ENCODE measurements around the gene OTUD3.

DNA sequence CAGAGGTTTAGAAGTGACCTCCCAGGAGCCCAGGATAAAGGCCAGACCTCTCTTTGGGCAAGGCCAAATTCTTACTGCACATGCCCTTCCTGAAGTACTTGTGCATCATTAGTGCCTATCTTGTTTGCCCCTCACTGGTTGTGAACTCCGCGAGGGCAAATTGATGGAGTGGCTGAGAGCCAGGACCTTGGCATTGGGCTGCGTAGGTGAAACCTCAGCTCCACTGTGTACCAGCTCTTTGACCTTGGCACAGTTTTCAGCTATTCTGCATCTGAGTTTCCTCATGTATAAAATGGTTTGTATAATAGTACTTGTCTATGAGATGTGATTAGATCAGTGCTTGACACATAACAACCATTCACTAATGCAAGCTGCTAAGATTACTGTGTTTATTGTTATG lies 11.5 kb downstream of the OTUD3 start:
- no peak for TF ChIP-seq NRF1 (IDR thresholded peaks at IDR 0.05; ENCODE audit: low read depth, low read length)
- TF ChIP-seq, protein P1, sequence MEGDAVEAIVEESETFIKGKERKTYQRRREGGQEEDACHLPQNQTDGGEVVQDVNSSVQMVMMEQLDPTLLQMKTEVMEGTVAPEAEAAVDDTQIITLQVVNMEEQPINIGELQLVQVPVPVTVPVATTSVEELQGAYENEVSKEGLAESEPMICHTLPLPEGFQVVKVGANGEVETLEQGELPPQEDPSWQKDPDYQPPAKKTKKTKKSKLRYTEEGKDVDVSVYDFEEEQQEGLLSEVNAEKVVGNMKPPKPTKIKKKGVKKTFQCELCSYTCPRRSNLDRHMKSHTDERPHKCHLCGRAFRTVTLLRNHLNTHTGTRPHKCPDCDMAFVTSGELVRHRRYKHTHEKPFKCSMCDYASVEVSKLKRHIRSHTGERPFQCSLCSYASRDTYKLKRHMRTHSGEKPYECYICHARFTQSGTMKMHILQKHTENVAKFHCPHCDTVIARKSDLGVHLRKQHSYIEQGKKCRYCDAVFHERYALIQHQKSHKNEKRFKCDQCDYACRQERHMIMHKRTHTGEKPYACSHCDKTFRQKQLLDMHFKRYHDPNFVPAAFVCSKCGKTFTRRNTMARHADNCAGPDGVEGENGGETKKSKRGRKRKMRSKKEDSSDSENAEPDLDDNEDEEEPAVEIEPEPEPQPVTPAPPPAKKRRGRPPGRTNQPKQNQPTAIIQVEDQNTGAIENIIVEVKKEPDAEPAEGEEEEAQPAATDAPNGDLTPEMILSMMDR (IDR thresholded peaks at IDR 0.05) = no peak
- TF ChIP-seq, protein P2, sequence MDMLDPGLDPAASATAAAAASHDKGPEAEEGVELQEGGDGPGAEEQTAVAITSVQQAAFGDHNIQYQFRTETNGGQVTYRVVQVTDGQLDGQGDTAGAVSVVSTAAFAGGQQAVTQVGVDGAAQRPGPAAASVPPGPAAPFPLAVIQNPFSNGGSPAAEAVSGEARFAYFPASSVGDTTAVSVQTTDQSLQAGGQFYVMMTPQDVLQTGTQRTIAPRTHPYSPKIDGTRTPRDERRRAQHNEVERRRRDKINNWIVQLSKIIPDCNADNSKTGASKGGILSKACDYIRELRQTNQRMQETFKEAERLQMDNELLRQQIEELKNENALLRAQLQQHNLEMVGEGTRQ (IDR thresholded peaks at IDR 0.05; ENCODE audit: borderline replicate concordance, low read depth, low read length) = no peak
- TF ChIP-seq, protein P3, sequence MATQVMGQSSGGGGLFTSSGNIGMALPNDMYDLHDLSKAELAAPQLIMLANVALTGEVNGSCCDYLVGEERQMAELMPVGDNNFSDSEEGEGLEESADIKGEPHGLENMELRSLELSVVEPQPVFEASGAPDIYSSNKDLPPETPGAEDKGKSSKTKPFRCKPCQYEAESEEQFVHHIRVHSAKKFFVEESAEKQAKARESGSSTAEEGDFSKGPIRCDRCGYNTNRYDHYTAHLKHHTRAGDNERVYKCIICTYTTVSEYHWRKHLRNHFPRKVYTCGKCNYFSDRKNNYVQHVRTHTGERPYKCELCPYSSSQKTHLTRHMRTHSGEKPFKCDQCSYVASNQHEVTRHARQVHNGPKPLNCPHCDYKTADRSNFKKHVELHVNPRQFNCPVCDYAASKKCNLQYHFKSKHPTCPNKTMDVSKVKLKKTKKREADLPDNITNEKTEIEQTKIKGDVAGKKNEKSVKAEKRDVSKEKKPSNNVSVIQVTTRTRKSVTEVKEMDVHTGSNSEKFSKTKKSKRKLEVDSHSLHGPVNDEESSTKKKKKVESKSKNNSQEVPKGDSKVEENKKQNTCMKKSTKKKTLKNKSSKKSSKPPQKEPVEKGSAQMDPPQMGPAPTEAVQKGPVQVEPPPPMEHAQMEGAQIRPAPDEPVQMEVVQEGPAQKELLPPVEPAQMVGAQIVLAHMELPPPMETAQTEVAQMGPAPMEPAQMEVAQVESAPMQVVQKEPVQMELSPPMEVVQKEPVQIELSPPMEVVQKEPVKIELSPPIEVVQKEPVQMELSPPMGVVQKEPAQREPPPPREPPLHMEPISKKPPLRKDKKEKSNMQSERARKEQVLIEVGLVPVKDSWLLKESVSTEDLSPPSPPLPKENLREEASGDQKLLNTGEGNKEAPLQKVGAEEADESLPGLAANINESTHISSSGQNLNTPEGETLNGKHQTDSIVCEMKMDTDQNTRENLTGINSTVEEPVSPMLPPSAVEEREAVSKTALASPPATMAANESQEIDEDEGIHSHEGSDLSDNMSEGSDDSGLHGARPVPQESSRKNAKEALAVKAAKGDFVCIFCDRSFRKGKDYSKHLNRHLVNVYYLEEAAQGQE (IDR thresholded peaks at IDR 0.05; ENCODE audit: low read depth, low read length) = no peak
- no peak for TF ChIP-seq GATA2 (CRISPR knock-in tag; IDR thresholded peaks at IDR 0.05)
- TF ChIP-seq, protein P4, sequence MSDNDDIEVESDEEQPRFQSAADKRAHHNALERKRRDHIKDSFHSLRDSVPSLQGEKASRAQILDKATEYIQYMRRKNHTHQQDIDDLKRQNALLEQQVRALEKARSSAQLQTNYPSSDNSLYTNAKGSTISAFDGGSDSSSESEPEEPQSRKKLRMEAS (IDR thresholded peaks at IDR 0.05; ENCODE audit: low read depth) = no peak
- no peak for TF ChIP-seq POLR2AphosphoS5 (IDR thresholded peaks at IDR 0.05; ENCODE audit: low read depth, low read length)
- TF ChIP-seq EZH2phosphoT487 (IDR thresholded peaks at IDR 0.05; ENCODE audit: borderline replicate concordance, low read depth) = no peak
- no peak for TF ChIP-seq MXI1 (IDR thresholded peaks at IDR 0.05; ENCODE audit: low read depth, low read length)
- TF ChIP-seq RAD21 (IDR thresholded peaks at IDR 0.05; ENCODE audit: low read length) = no peak
- TF ChIP-seq EP300 (IDR thresholded peaks at IDR 0.05; ENCODE audit: borderline replicate concordance in 1 of 2, low read depth in 1 of 2, low read length in 1 of 2) = no peak
- TF ChIP-seq FOXJ3 (CRISPR knock-in tag; IDR thresholded peaks at IDR 0.05) = no peak
- TF ChIP-seq SIN3A (IDR thresholded peaks at IDR 0.05; ENCODE audit: borderline replicate concordance, low read depth, low read length) = no peak
- TF ChIP-seq FOXM1 (IDR thresholded peaks at IDR 0.05; ENCODE audit: low read depth) = no peak

Measured in SK-N-SH (cell line).